ENCODE data around the gene RBM20.

Gene RBM20

DNA sequence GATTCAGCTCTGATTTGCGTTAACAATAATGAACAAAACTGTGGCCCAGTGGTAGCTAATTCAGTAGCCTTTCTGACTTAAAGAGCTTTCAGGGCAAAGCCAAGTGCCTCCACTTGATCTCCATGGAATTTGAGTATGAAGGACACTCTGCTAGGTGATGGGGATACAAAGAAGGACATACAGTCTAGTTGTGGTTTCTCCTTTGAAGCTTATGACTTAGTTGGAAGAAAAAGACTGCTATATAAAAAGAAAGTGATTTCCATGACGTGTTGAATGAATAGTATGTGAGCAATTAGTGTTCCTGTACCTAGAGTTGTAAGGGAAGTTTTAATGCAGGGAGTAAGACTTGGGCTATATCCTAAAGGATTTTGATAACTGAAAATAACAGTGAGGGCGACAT, 235.9 kb downstream of the RBM20 start:
- H3K27me3 ChIP-seq (ENCODE audit: low read depth, low read length), result no peaks in the 10 kb centered on the region
- H3K36me3 ChIP-seq (ENCODE audit: control insufficient read depth in 1 of 2, insufficient read depth in 2 of 2, low read length in 2 of 2), result peaks cover 7 to 36% of the 10 kb centered on the region in 2 donors
- H3K4me1 ChIP-seq (ENCODE audit: control insufficient read depth in 1 of 2, insufficient read depth in 2 of 2, low read length in 2 of 2), result peaks cover 0 to 24% of the 10 kb centered on the region in 2 donors
- no peaks in the 10 kb centered on the region for H3K9me3 ChIP-seq (ENCODE audit: control insufficient read depth in 1 of 2, low read length in 2 of 2)
- no peak overlapping the region for H3K4me3 ChIP-seq (ENCODE audit: low read depth in 1 of 2, low read length in 2 of 2)
- H3K27ac ChIP-seq (ENCODE audit: low read length), result no peak overlapping the region

DNA sequence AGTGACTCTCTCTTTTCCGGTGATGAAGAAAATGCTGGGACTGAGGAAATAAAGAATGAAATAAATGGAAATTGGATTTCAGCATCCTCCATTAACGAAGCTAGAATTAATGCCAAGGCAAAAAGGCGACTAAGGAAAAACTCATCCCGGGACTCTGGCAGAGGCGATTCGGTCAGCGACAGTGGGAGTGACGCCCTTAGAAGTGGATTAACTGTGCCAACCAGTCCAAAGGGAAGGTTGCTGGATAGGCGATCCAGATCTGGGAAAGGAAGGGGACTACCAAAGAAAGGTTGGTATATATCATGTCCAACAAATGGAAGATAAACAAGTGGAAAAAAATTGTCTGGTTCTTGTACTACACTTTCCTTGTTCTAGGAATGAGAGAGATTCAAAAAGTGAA, 237.1 kb downstream of the RBM20 start:
- Histone ChIP-seq H3K36me3 (ENCODE audit: control insufficient read depth in 1 of 2, insufficient read depth in 2 of 2, low read length in 2 of 2) (peaks cover 8 to 41% of the 10 kb centered on the region in 2 donors), H3K27ac (ENCODE audit: low read length) (no peak overlapping the region), H3K9me3 (ENCODE audit: control insufficient read depth in 1 of 2, low read length in 2 of 2) (no peaks in the 10 kb centered on the region), H3K4me1 (ENCODE audit: control insufficient read depth in 1 of 2, insufficient read depth in 2 of 2, low read length in 2 of 2) (peaks cover 0 to 16% of the 10 kb centered on the region in 2 donors), H3K4me3 (ENCODE audit: low read depth in 1 of 2, low read length in 2 of 2) (no peak overlapping the region), H3K27me3 (ENCODE audit: low read depth, low read length) (no peaks in the 10 kb centered on the region)

DNA sequence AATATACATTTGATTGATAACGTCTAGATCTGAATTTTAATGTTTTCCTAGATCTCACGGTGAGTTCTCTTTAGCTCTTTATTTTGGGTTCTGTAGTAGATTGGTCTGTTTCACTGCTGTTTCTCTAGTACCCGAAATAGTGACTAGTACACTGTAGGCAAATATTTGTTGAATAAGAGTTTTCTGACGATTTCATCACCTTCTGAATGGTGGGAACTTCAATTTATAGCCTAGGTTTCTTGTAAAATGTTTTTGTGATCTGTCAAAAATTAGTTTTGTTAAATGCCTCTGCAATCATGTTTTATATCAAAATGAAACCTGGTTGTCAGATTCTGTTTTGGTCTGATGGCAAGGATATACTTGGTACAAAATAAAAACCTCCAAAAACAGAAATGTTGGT, 237.8 kb downstream of the RBM20 start:
- peak overlapping the region; percentile 10 for H3K27ac ChIP-seq (ENCODE audit: low read length)
- H3K4me3 ChIP-seq (ENCODE audit: low read depth in 1 of 2, low read length in 2 of 2), result no peak overlapping the region
- H3K36me3 ChIP-seq (ENCODE audit: control insufficient read depth in 1 of 2, insufficient read depth in 2 of 2, low read length in 2 of 2), result peaks cover 7 to 42% of the 10 kb centered on the region in 2 donors
- H3K9me3 ChIP-seq (ENCODE audit: control insufficient read depth in 1 of 2, low read length in 2 of 2), result no peaks in the 10 kb centered on the region
- H3K27me3 ChIP-seq (ENCODE audit: low read depth, low read length), result no peaks in the 10 kb centered on the region
- peaks cover 0 to 16% of the 10 kb centered on the region in 2 donors for H3K4me1 ChIP-seq (ENCODE audit: control insufficient read depth in 1 of 2, insufficient read depth in 2 of 2, low read length in 2 of 2)

DNA sequence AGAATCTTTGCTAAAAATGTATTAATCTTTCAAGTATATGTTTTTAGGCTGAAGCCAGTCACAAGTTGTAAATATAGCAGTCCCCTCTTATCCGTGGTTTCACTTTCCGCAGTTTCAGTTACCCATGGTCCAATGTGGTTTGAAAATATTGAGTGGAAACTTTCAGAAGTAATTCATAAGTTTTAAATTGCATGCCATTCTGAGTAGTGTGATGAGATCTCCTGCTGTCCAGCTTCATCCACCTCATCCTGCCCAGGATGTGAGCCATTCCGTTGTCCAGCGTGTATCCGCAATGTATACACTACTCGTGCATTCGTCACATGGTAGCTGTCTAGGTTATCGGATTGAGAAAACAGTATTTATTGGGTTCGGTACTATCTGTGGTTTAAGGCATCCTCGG, 239.8 kb downstream of the RBM20 start:
- H3K4me1 ChIP-seq (ENCODE audit: control insufficient read depth in 1 of 2, insufficient read depth in 2 of 2, low read length in 2 of 2), result peaks cover 0 to 16% of the 10 kb centered on the region in 2 donors

DNA sequence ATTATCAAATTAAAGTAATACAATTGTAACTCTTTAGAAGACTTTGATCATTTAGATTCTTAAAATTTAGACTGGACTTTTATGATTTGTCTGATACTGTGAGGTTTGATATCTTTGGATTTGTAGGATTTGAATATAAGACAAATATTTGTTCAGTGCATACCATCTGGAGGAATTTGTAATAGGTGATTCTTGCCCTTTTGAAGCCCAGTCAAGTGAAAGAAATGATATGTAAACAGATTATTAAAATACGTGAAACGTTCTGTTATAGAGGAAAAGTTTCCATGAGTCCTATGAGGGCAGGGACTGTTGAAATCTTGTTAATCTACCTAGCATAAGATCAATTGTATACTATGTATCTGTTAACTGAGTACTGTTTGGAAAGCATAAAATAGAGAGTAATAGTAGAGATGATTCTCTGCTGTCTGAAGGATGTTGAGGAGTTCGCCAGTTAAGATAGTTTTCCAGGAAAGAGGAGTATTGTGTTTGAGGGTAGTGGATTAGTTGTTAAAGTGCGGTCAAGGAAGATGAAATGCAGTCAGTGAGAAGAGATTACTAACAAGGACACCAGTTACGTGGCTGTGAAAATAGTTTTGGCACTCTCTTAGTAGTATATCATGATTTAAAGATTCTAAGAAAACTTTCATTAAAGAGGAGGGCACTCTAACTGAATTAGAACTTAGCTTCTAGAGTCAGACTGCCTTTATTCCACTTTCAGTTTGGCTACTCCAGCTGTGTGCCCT, 242.0 kb downstream of the RBM20 start:
- no peaks in the 10 kb centered on the region for H3K9me3 ChIP-seq (ENCODE audit: control insufficient read depth in 1 of 2, low read length in 2 of 2)
- H3K4me3 ChIP-seq (ENCODE audit: low read depth in 1 of 2, low read length in 2 of 2), result no peak overlapping the region
- peaks cover 4 to 45% of the 10 kb centered on the region in 2 donors for H3K36me3 ChIP-seq (ENCODE audit: control insufficient read depth in 1 of 2, insufficient read depth in 2 of 2, low read length in 2 of 2)
- H3K27ac ChIP-seq (ENCODE audit: low read length), result peak overlapping the region; percentile 49
- H3K4me1 ChIP-seq (ENCODE audit: control insufficient read depth in 1 of 2, insufficient read depth in 2 of 2, low read length in 2 of 2), result peaks cover 0 to 16% of the 10 kb centered on the region in 2 donors
- no peaks in the 10 kb centered on the region for H3K27me3 ChIP-seq (ENCODE audit: low read depth, low read length)

More for the DNA sequence above, 239.8 kb downstream of the RBM20 start:
- no peaks in the 10 kb centered on the region for H3K9me3 ChIP-seq (ENCODE audit: control insufficient read depth in 1 of 2, low read length in 2 of 2)
- peaks cover 4 to 43% of the 10 kb centered on the region in 2 donors for H3K36me3 ChIP-seq (ENCODE audit: control insufficient read depth in 1 of 2, insufficient read depth in 2 of 2, low read length in 2 of 2)
- peak overlapping the region in 1 of 2 donors; percentile 18 for H3K4me3 ChIP-seq (ENCODE audit: low read depth in 1 of 2, low read length in 2 of 2)
- no peaks in the 10 kb centered on the region for H3K27me3 ChIP-seq (ENCODE audit: low read depth, low read length)
- H3K27ac ChIP-seq (ENCODE audit: low read length), result peak overlapping the region; percentile 4

DNA sequence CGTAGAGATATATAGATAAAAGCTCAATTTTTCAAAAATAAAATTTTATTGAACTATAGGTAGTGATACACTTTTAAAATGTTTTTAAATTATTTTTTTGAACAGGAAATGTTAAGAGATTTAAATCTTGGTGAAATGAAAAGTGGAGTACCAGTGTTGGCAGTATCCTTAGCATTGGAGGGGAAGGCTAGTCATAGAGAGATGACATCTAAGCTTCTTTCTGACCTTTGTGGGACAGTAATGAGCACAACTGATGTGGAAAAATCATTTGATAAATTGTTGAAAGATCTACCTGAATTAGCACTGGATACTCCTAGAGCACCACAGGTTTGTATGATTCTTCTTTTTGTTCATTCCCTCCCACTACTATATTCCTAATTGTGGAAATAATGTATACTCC, 243.4 kb downstream of the RBM20 start:
- Histone ChIP-seq H3K36me3 (ENCODE audit: control insufficient read depth in 1 of 2, insufficient read depth in 2 of 2, low read length in 2 of 2) (peaks cover 4 to 43% of the 10 kb centered on the region in 2 donors), H3K9me3 (ENCODE audit: control insufficient read depth in 1 of 2, low read length in 2 of 2) (no peaks in the 10 kb centered on the region), H3K4me3 (ENCODE audit: low read depth in 1 of 2, low read length in 2 of 2) (no peak overlapping the region), H3K27me3 (ENCODE audit: low read depth, low read length) (no peaks in the 10 kb centered on the region), H3K27ac (ENCODE audit: low read length) (no peak overlapping the region), H3K4me1 (ENCODE audit: control insufficient read depth in 1 of 2, insufficient read depth in 2 of 2, low read length in 2 of 2) (peaks cover 0 to 13% of the 10 kb centered on the region in 2 donors)

Data from muscle layer of duodenum (tissue), 2 donors.